Endothelial cell of umbilical vein (primary cell): Measurements from ENCODE around the gene GNAS-AS1. TPM values are rescaled to one million over a fixed set of nuclear protein-coding genes. Genes with fewer than 3 reads are reported as not detected.

Experiments
- BruUV-seq: library from RNA; stranded (reverse); fragments of 400-500 nt; replicated peaks from 2 replicates; lab custom pipeline; 2021; lab: Mats Ljungman, UMichigan
- CTCF ChIA-PET: fragments of 300-600, 350-600 bp; sonication (Branson Sonifier 250); formaldehyde crosslinking; loops from one replicate; lab custom pipeline; 2021; ENCODE audit warnings: antibody characterized with exemption, inconsistent platforms; lab: Charles Lee
- POLR2A ChIA-PET: fragments of 300-600, 350-600 bp; sonication (Branson Sonifier 250); formaldehyde crosslinking; loops from one replicate; lab custom pipeline; 2021; ENCODE audit warnings: antibody characterized with exemption, inconsistent platforms; lab: Charles Lee
- DNase-seq: peaks from one replicate; pipeline ENCODE4 v3.0.0-alpha.2; 2011; ENCODE audit warnings: low read depth, low spot score
- FAIRE-seq: peaks from 2 replicates; lab custom pipeline; 2011; peaks lifted over from hg19 to GRCh38; lab: Jason Lieb, UNC
- H2AFZ ChIP-seq: 2 replicates; pipeline ENCODE4 v1.6.0; 2012; ENCODE audit warnings: low read depth, low read length, control low read depth, inconsistent platforms
- H3K27ac ChIP-seq: 2 replicates; pipeline ENCODE4 v1.5.1; 2011; ENCODE audit warnings: low read depth, mild to moderate bottlenecking, control low read depth, low read length, moderate library complexity; ENCODE audit not compliant: insufficient read depth
- H3K27me3 ChIP-seq, 2 experiments: 2 replicates each; pipeline versions ENCODE4 v1.6.0 to v1.6.1; 2011; ENCODE audit warnings: low read length in 2 of 2, mixed read lengths in 1 of 2; ENCODE audit not compliant: control insufficient read depth in 2 of 2, insufficient read depth in 2 of 2
- H3K36me3 ChIP-seq, 2 experiments: 2 replicates in 1 of 2; 3 replicates in 1 of 2; pipeline ENCODE4 v1.5.1; 2011; ENCODE audit warnings: low read length in 2 of 2, mild to moderate bottlenecking in 1 of 2, moderate library complexity in 1 of 2; ENCODE audit not compliant: control insufficient read depth in 2 of 2, insufficient read depth in 2 of 2; ENCODE audit errors: extremely low read depth in 1 of 2
- H3K4me1 ChIP-seq: 3 replicates; pipeline ENCODE4 v1.5.1; 2011; ENCODE audit warnings: mild to moderate bottlenecking, low read length; ENCODE audit not compliant: control insufficient read depth, insufficient read depth; ENCODE audit errors: extremely low read depth
- H3K4me2 ChIP-seq: 2 replicates; pipeline ENCODE4 v1.6.1; 2011; ENCODE audit warnings: low read length, control low read depth, mixed read lengths; ENCODE audit not compliant: insufficient read depth
- H3K4me3 ChIP-seq, 3 experiments: fragments of 200-600 bp in 1 of 3; sonication (generic), shearing (Covaris generic) in 1 of 3; replicated peaks in 1 of 3; 2 replicates each; pipeline ENCODE4 v1.5.1; 2011 to 2016; ENCODE audit warnings: control low read depth in 3 of 3, low read length in 3 of 3, mild to moderate bottlenecking in 2 of 3, inconsistent platforms in 1 of 3, low read depth in 1 of 3, moderate library complexity in 1 of 3; ENCODE audit not compliant: insufficient read depth in 1 of 3
- H3K79me2 ChIP-seq: 2 replicates; pipeline ENCODE4 v1.6.0; 2012; ENCODE audit warnings: low read length, inconsistent platforms; ENCODE audit not compliant: control insufficient read depth, insufficient read depth
- H3K9ac ChIP-seq: replicated peaks from 2 replicates; pipeline ENCODE3; 2011; ENCODE audit warnings: low read length, control low read depth; ENCODE audit not compliant: insufficient read depth; ENCODE audit errors: extremely low read depth
- H3K9me1 ChIP-seq: replicated peaks from 3 replicates; pipeline ENCODE4 v1.6.0; 2011; ENCODE audit warnings: mild to moderate bottlenecking, low read length; ENCODE audit not compliant: control insufficient read depth, insufficient read depth; ENCODE audit errors: extremely low read depth
- H3K9me3 ChIP-seq: replicated peaks from 2 replicates; pipeline ENCODE4 v1.5.1; 2012; ENCODE audit warnings: low read length, inconsistent platforms; ENCODE audit not compliant: control insufficient read depth, insufficient read depth
- H4K20me1 ChIP-seq: replicated peaks from 2 replicates; pipeline ENCODE3; 2011; ENCODE audit warnings: mild to moderate bottlenecking, low read length; ENCODE audit not compliant: control insufficient read depth, insufficient read depth; ENCODE audit errors: extremely low read depth
- EZH2 ChIP-seq: IDR thresholded peaks from 2 replicates; pipeline ENCODE4 v1.6.1; 2012; ENCODE audit warnings: borderline replicate concordance, low read depth, mild to moderate bottlenecking, moderate library complexity, low read length, inconsistent platforms; ENCODE audit not compliant: severe bottlenecking
- FOS ChIP-seq: IDR thresholded peaks from 2 replicates; pipeline ENCODE4 v1.6.1; 2011; ENCODE audit warnings: mild to moderate bottlenecking, low read length, moderate library complexity, borderline replicate concordance; ENCODE audit not compliant: insufficient read depth
- GATA2 ChIP-seq: IDR thresholded peaks from 2 replicates; pipeline ENCODE4 v1.7.0; 2011; ENCODE audit warnings: low read depth, mild to moderate bottlenecking, moderate library complexity, mixed read lengths, low read length; ENCODE audit not compliant: insufficient read length, insufficient read depth
- JUN ChIP-seq: IDR thresholded peaks from 2 replicates; pipeline ENCODE4 v1.6.1; 2011; ENCODE audit warnings: borderline replicate concordance, low read depth; ENCODE audit not compliant: insufficient read length, insufficient read depth
- MYC ChIP-seq: IDR thresholded peaks from one replicate; pipeline ENCODE4 v1.6.1; 2011; ENCODE audit warnings: mild to moderate bottlenecking, low read depth, low read length
- POLR2A ChIP-seq: IDR thresholded peaks from 2 replicates; pipeline ENCODE4 v1.6.1; 2012; ENCODE audit warnings: low read depth, mild to moderate bottlenecking, control low read depth, low read length
- POLR2AphosphoS5 ChIP-seq: IDR thresholded peaks from 2 replicates; pipeline ENCODE4 v1.6.1; 2012; ENCODE audit warnings: low read depth, mild to moderate bottlenecking, control low read depth, low read length, moderate library complexity; ENCODE audit not compliant: insufficient read depth
- dilution Hi-C: fragments of 300-500 bp; cut with MboI; formaldehyde crosslinking; loops from one replicate; pipeline ENCODE4 v1.15.0; 2019; ENCODE audit warnings: low sequenced_read_pairs; ENCODE audit not compliant: extremely low pct_ligation_motif_present
- intact Hi-C: fragments of 100-400 bp; cut with micrococcal nuclease; formaldehyde crosslinking; loops from one replicate; pipeline ENCODE4 v1.10.0; 2022
- polyA plus RNA-seq, 4 experiments: library from polyadenylated mRNA; depleted of rRNA in 3 of 4; stranded (reverse) in 3 of 4; unstranded in 1 of 4; fragments of >200 nt; gene quantifications; 2 replicates each; pipeline versions ENCODE4 v1.2.1 to v1.2.3, GENCODE V29; 2011 to 2012; ENCODE audit warnings: missing spikeins in 1 of 4
- total RNA-seq: library from RNA; stranded (reverse); gene quantifications from 2 replicates; pipeline ENCODE4 v1.2.3, GENCODE V29; 2021
- TF ChIP-seq, protein P1 (sequence below), 2 donors: IDR thresholded peaks; 1 replicate in 1 of 2; 2 replicates in 1 of 2; pipeline ENCODE4 v1.5.1; 2011; ENCODE audit warnings: low read length in 2 of 2, mild to moderate bottlenecking in 2 of 2, moderate library complexity in 2 of 2, control low read depth in 1 of 2, inconsistent platforms in 1 of 2, low read depth in 1 of 2; ENCODE audit not compliant: insufficient read depth in 1 of 2; ENCODE audit errors: extremely low read depth in 1 of 2
- TF ChIP-seq, protein P2 (sequence below): IDR thresholded peaks from 2 replicates; pipeline ENCODE4 v1.6.1; 2011; ENCODE audit not compliant: insufficient read depth, insufficient read length

The GNAS-AS1 gene
- total and polyA plus RNA-seq, 2 donors (not counting 3 experiments of a cell fraction or from before 2014, with no cell fraction given), result 0.11 to 0.58 TPM

DNA sequence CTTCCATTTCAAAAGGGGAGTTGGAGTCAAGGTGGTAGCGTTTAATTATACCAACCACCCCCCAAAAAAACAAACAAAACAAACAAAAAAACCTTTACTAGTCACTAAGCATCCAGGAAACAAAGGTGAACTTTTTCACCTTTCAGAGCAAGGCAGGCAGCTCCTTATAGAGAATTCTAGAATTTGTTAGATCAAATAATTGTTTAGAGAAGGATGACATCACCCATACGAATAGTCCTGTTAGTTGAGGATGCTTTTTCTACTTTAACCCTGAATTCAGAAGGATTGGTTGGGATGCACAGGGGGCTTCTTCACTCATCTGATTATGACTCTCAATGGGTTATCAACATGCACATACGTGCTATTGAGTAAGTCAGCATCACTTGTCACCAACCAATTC, 46.1 kb upstream of the GNAS-AS1 start:
- H3K9ac ChIP-seq, result no peak overlapping the region
- no peak for DNase-seq
- H3K79me2 ChIP-seq, result peaks cover 99% of the 10 kb centered on the region
- intact Hi-C loops (loop anchor here (10.0 kb wide), 1 partner anchor 1182 kb away; the partner anchor contains the start of gene PMEPA1), dilution Hi-C loops (no loop called here)
- H3K9me1 ChIP-seq, result no peaks in the 10 kb centered on the region
- CTCF ChIA-PET, result interaction anchor here (0.8 to 1.3 kb wide), 3 partner anchors 10 to 149 kb away, joined by 3 to 4 read pairs (median 3); no protein-coding TSS in a partner anchor
- H3K4me1 ChIP-seq, result peaks cover 51% of the 10 kb centered on the region
- no peak for FAIRE-seq
- no peak overlapping the region for H3K4me3 ChIP-seq
- H2AFZ ChIP-seq, result no peak overlapping the region
- no peaks in the 10 kb centered on the region for H3K9me3 ChIP-seq
- no peaks in the 10 kb centered on the region for H3K27me3 ChIP-seq
- H3K27ac ChIP-seq, result no peak overlapping the region
- no TSS peak for BruUV-seq
- H3K4me2 ChIP-seq, result no peak overlapping the region
- TF ChIP-seq, protein P1, sequence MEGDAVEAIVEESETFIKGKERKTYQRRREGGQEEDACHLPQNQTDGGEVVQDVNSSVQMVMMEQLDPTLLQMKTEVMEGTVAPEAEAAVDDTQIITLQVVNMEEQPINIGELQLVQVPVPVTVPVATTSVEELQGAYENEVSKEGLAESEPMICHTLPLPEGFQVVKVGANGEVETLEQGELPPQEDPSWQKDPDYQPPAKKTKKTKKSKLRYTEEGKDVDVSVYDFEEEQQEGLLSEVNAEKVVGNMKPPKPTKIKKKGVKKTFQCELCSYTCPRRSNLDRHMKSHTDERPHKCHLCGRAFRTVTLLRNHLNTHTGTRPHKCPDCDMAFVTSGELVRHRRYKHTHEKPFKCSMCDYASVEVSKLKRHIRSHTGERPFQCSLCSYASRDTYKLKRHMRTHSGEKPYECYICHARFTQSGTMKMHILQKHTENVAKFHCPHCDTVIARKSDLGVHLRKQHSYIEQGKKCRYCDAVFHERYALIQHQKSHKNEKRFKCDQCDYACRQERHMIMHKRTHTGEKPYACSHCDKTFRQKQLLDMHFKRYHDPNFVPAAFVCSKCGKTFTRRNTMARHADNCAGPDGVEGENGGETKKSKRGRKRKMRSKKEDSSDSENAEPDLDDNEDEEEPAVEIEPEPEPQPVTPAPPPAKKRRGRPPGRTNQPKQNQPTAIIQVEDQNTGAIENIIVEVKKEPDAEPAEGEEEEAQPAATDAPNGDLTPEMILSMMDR (IDR thresholded peaks at IDR 0.05; ENCODE audit: extremely low read depth in 1 of 2, insufficient read depth in 1 of 2, low read depth in 1 of 2, low read length in 2 of 2), result no peak
- TF ChIP-seq EZH2, result no peak
- POLR2A ChIA-PET, result no interaction called here
- H4K20me1 ChIP-seq, result peaks cover 33% of the 10 kb centered on the region
- peaks cover 9 to 18% of the 10 kb centered on the region in 2 experiments for H3K36me3 ChIP-seq

DNA sequence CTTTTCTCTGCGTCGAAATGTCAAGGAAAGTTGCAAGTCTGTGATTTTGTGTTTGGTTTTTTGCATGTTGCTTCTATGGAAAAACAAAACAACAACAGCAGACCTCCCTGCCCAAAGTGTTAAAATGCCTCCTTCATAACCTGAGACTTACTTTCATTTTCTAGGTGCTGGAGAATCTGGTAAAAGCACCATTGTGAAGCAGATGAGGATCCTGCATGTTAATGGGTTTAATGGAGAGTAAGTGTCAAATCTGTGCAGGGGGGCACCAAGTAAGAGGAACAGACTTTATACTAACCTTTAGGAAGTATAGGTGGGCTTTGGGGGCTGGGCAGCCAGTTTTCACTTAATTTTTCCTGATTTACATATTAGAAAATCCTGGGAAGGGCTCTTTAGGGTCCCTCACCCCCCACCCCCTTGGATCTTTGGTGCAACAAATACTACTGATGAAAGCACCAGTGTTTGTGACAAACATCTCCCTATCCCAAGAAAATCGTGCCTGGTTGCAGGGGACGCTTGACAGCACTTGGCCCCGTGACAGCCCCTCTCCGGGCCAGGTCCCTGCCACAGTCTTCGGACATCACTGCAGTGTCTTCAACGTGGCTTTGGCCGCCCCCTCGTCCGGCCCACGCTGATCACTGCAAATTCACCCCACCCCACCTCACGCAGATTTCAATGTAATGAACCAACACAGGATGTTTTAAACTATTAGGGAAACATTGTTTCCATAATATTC, 44.9 kb upstream of the GNAS-AS1 start:
- Histone ChIP-seq H3K9ac (no peak overlapping the region), H3K27me3 (no peaks in the 10 kb centered on the region), H4K20me1 (peaks cover 33% of the 10 kb centered on the region), H3K4me3 (no peak overlapping the region), H3K27ac (no peak overlapping the region), H3K9me3 (no peaks in the 10 kb centered on the region), H3K4me2 (peak overlapping the region; percentile 87), H3K9me1 (no peaks in the 10 kb centered on the region), H3K36me3 (peaks cover 9 to 18% of the 10 kb centered on the region in 2 experiments), H2AFZ (no peak overlapping the region), H3K79me2 (peaks cover 88% of the 10 kb centered on the region), H3K4me1 (peaks cover 51% of the 10 kb centered on the region)
- FAIRE-seq (no peak), DNase-seq (no peak)
- BruUV-seq, result no TSS peak
- ChIA-PET POLR2A (no interaction called here), CTCF (no interaction called here)
- dilution Hi-C loops (no loop called here), intact Hi-C loops (loop anchor here (10.0 kb wide), 1 partner anchor 1181 kb away; the partner anchor contains the start of gene PMEPA1)
- TF ChIP-seq MYC (no peak), FOS (no peak), GATA2 (no peak), POLR2A (no peak), POLR2AphosphoS5 (no peak), EZH2 (no peak), JUN (no peak)
- TF ChIP-seq, protein P1 (IDR thresholded peaks at IDR 0.05; ENCODE audit: extremely low read depth in 1 of 2, insufficient read depth in 1 of 2, low read depth in 1 of 2, low read length in 2 of 2), result no peak
- TF ChIP-seq, protein P2, sequence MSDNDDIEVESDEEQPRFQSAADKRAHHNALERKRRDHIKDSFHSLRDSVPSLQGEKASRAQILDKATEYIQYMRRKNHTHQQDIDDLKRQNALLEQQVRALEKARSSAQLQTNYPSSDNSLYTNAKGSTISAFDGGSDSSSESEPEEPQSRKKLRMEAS, result no peak
